ENCODE measurements around the gene CEP43.

GRCh38 chr6:166957087-166957804 lies 42.0 kb upstream of the CEP43 start:
- TF ChIP-seq CTCF (IDR thresholded peaks at IDR 0.05): no peak
- TF ChIP-seq POLR2A (IDR thresholded peaks at IDR 0.05): no peak

Data from Peyer's patch (tissue), 4 donors.